Measurements from ENCODE around the gene GPR32. TPM values are rescaled to one million over a fixed set of nuclear protein-coding genes. Genes with fewer than 3 reads are reported as not detected.
"Not testable (repeated sequence)": the region's sequence is repeated elsewhere in the genome, so short reads cannot be mapped to it uniquely, and the experiment has no call there.

GPR32 gene
- total RNA-seq (not detected), polyA plus RNA-seq (not detected)
- long read RNA-seq, donor 1 = 0 reads
- long read RNA-seq, donor 2 = 0 reads

- DNase-seq; intact Hi-C loops (cut with DNase I); H3K4me3 ChIP-seq (ENCODE audit: low read length in 2 of 2); H3K27me3 ChIP-seq (ENCODE audit: control insufficient read depth in 1 of 2, insufficient read depth in 2 of 2, low read length in 1 of 2); H3K4me1 ChIP-seq (ENCODE audit: control insufficient read depth in 1 of 2, insufficient read depth in 2 of 2, low read length in 2 of 2); H3K9me3 ChIP-seq (ENCODE audit: control insufficient read depth, low read length); ATAC-seq (ENCODE audit: low FRiP score); H3K36me3 ChIP-seq (ENCODE audit: control insufficient read depth in 1 of 2, insufficient read depth in 2 of 2, low read length in 1 of 2); H3K27ac ChIP-seq (ENCODE audit: low read depth in 1 of 2, low read length in 2 of 2): not testable (repeated sequence)
- 69 to 80% methylated on average over 2 of the region's 2 CpGs for WGBS, 2 donors
These were observed at the start of gene GPR32 for GRCh38 chr19:50770164-50770563. TSS of gene GPR32 (plus strand) at chr19:50770464. CDS start at chr19:50770601, 137 bp downstream.

GRCh38 chr19:50720921-50721381 is 49.3 kb upstream of the GPR32 start:
- intact Hi-C loops (cut with DNase I) = no loop called here
- H3K36me3 ChIP-seq (ENCODE audit: control insufficient read depth in 1 of 2, insufficient read depth in 2 of 2, low read length in 1 of 2) = no peaks in the 10 kb centered on the region
- H3K4me3 ChIP-seq (ENCODE audit: low read length in 2 of 2) = no peak overlapping the region
- DNase-seq = no peak
- 66 to 69% methylated on average over 8 of the region's 8 CpGs for WGBS, 2 donors
- no peaks in the 10 kb centered on the region for H3K4me1 ChIP-seq (ENCODE audit: control insufficient read depth in 1 of 2, insufficient read depth in 2 of 2, low read length in 2 of 2)
- no peaks in the 10 kb centered on the region for H3K9me3 ChIP-seq (ENCODE audit: control insufficient read depth, low read length)
- H3K27me3 ChIP-seq (ENCODE audit: control insufficient read depth in 1 of 2, insufficient read depth in 2 of 2, low read length in 1 of 2) = no peaks in the 10 kb centered on the region
- no peak for ATAC-seq (ENCODE audit: low FRiP score)
- H3K27ac ChIP-seq (ENCODE audit: low read depth in 1 of 2, low read length in 2 of 2) = no peak overlapping the region

- 39 to 41% methylated on average over 10 of the region's 10 CpGs for WGBS, 2 donors
- Histone ChIP-seq H3K27ac (ENCODE audit: low read depth in 1 of 2, low read length in 2 of 2) (no peak overlapping the region), H3K4me3 (ENCODE audit: low read length in 2 of 2) (no peak overlapping the region), H3K4me1 (ENCODE audit: control insufficient read depth in 1 of 2, insufficient read depth in 2 of 2, low read length in 2 of 2) (no peaks in the 10 kb centered on the region), H3K27me3 (ENCODE audit: control insufficient read depth in 1 of 2, insufficient read depth in 2 of 2, low read length in 1 of 2) (no peaks in the 10 kb centered on the region), H3K36me3 (ENCODE audit: control insufficient read depth in 1 of 2, insufficient read depth in 2 of 2, low read length in 1 of 2) (no peaks in the 10 kb centered on the region), H3K9me3 (ENCODE audit: control insufficient read depth, low read length) (no peaks in the 10 kb centered on the region)
- DNase-seq = no peak
- intact Hi-C loops (cut with DNase I) = no loop called here
- no peak for ATAC-seq (ENCODE audit: low FRiP score)
These were observed 48.7 kb upstream of the GPR32 start for GRCh38 chr19:50721441-50722137.

- H3K4me3 ChIP-seq (ENCODE audit: low read length in 2 of 2) = no peak overlapping the region
- H3K27me3 ChIP-seq (ENCODE audit: control insufficient read depth in 1 of 2, insufficient read depth in 2 of 2, low read length in 1 of 2) = no peaks in the 10 kb centered on the region
These were observed 47.9 kb upstream of the GPR32 start for GRCh38 chr19:50722201-50723013.

GRCh38 chr19:50723069-50723468 is 47.2 kb upstream of the GPR32 start, which contains the start of gene CLEC11A:
TSS of gene CLEC11A (plus strand) at chr19:50723364. CDS start at chr19:50723526, 162 bp downstream.
- H3K4me1 ChIP-seq (ENCODE audit: control insufficient read depth in 1 of 2, insufficient read depth in 2 of 2, low read length in 2 of 2) = no peaks in the 10 kb centered on the region
- H3K27me3 ChIP-seq (ENCODE audit: control insufficient read depth in 1 of 2, insufficient read depth in 2 of 2, low read length in 1 of 2) = no peaks in the 10 kb centered on the region
- H3K36me3 ChIP-seq (ENCODE audit: control insufficient read depth in 1 of 2, insufficient read depth in 2 of 2, low read length in 1 of 2) = no peaks in the 10 kb centered on the region
- H3K27ac ChIP-seq (ENCODE audit: low read depth in 1 of 2, low read length in 2 of 2) = no peak within 1 kb of the TSS
- DNase-seq (peak in 1 of 2 donors; percentile 79), ATAC-seq (ENCODE audit: low FRiP score) (peak; percentile 11)
- intact Hi-C loops (cut with DNase I) = no loop called here
- WGBS, 2 donors = 9 to 10% methylated on average over 15 of the region's 15 CpGs
- no peak within 1 kb of the TSS for H3K4me3 ChIP-seq (ENCODE audit: low read length in 2 of 2)
- H3K9me3 ChIP-seq (ENCODE audit: control insufficient read depth, low read length) = no peaks in the 10 kb centered on the region

More at GRCh38 chr19:50722201-50723013, 47.9 kb upstream of the GPR32 start:
- DNase-seq = no peak
- no peaks in the 10 kb centered on the region for H3K36me3 ChIP-seq (ENCODE audit: control insufficient read depth in 1 of 2, insufficient read depth in 2 of 2, low read length in 1 of 2)
- no peak overlapping the region for H3K27ac ChIP-seq (ENCODE audit: low read depth in 1 of 2, low read length in 2 of 2)
- H3K9me3 ChIP-seq (ENCODE audit: control insufficient read depth, low read length) = no peaks in the 10 kb centered on the region
- intact Hi-C loops (cut with DNase I) = no loop called here
- H3K4me1 ChIP-seq (ENCODE audit: control insufficient read depth in 1 of 2, insufficient read depth in 2 of 2, low read length in 2 of 2) = no peaks in the 10 kb centered on the region
- ATAC-seq (ENCODE audit: low FRiP score) = no peak
- WGBS, 2 donors = 62 to 64% methylated on average over 14 to 15 of the region's 15 CpGs

- intact Hi-C loops (cut with DNase I) = no loop called here
- peaks cover 2% of the 10 kb centered on the region for H3K9me3 ChIP-seq (ENCODE audit: control insufficient read depth, low read length)
- WGBS, 2 donors = 5 to 6% methylated on average over 27 to 31 of the region's 31 CpGs
- H3K4me1 ChIP-seq (ENCODE audit: control insufficient read depth in 1 of 2, insufficient read depth in 2 of 2, low read length in 2 of 2) = no peaks in the 10 kb centered on the region
- ATAC-seq (ENCODE audit: low FRiP score) (no peak), DNase-seq (no peak)
- H3K4me3 ChIP-seq (ENCODE audit: low read length in 2 of 2) = peak overlapping the region in 1 of 2 donors; percentile 2
- no peaks in the 10 kb centered on the region for H3K27me3 ChIP-seq (ENCODE audit: control insufficient read depth in 1 of 2, insufficient read depth in 2 of 2, low read length in 1 of 2)
- no peak overlapping the region for H3K27ac ChIP-seq (ENCODE audit: low read depth in 1 of 2, low read length in 2 of 2)
- H3K36me3 ChIP-seq (ENCODE audit: control insufficient read depth in 1 of 2, insufficient read depth in 2 of 2, low read length in 1 of 2) = no peaks in the 10 kb centered on the region
These were observed 46.3 kb upstream of the GPR32 start for GRCh38 chr19:50723735-50724521.

GRCh38 chr19:50724522-50725217 is 45.6 kb upstream of the GPR32 start:
- peak; percentile 96 for ATAC-seq (ENCODE audit: low FRiP score)
- DNase-seq = peak; percentile 98 to 99
- H3K4me3 ChIP-seq (ENCODE audit: low read length in 2 of 2) = peak overlapping the region; percentile 2 to 18
- intact Hi-C loops (cut with DNase I) = no loop called here
- 1% methylated on average over 56 to 65 of the region's 65 CpGs for WGBS, 2 donors
- peaks cover 2% of the 10 kb centered on the region for H3K9me3 ChIP-seq (ENCODE audit: control insufficient read depth, low read length)
- H3K27ac ChIP-seq (ENCODE audit: low read depth in 1 of 2, low read length in 2 of 2) = no peak overlapping the region
- no peaks in the 10 kb centered on the region for H3K36me3 ChIP-seq (ENCODE audit: control insufficient read depth in 1 of 2, insufficient read depth in 2 of 2, low read length in 1 of 2)
- no peaks in the 10 kb centered on the region for H3K4me1 ChIP-seq (ENCODE audit: control insufficient read depth in 1 of 2, insufficient read depth in 2 of 2, low read length in 2 of 2)
- no peaks in the 10 kb centered on the region for H3K27me3 ChIP-seq (ENCODE audit: control insufficient read depth in 1 of 2, insufficient read depth in 2 of 2, low read length in 1 of 2)

All from aorta (tissue), 5 donors.